GM21619 (cell line): ENCODE measurements around the gene GIMAP4.
"Not testable (repeated sequence)": the region's sequence is repeated elsewhere in the genome, so short reads cannot be mapped to it uniquely, and the experiment has no call there.

Experiments used
- ATAC-seq: cut with Tn5 transposase; IDR thresholded peaks from one replicate; pipeline ENCODE4 v1.9.1; 2021; ENCODE audit not compliant: unreplicated experiment

Gene GIMAP4

DNA sequence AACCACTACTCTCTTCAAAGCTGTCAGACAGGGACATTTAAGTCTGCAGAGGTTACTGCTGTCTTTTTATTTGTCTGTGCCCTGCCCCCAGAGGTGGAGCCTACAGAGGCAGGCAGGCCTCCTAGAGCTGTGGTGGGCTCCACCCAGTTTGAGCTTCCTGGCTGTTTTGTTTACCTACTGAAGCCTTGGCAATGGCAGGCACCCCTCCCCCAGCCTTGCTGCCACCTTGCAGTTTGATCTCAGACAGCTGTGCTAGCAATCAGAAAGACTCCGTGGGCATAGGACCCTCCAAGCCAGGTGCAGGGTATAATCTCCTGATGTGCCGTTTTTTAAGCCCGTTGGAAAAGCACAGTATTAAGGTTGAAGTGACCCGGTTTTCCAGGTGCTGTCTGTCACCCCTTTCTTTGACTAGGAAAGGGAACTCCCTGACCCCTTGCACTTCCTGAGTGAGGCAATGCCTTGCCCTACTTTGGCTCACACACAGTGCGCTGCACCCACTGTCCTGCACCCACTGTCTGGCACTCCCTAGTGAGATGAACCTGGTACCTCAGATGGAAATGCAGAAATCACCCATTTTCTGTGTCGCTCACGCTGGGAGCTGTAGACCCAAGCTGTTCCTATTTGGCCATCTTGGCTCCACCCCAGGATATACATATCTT lies 12.9 kb downstream of the GIMAP4 start:
- ATAC-seq, result not testable (repeated sequence)

DNA sequence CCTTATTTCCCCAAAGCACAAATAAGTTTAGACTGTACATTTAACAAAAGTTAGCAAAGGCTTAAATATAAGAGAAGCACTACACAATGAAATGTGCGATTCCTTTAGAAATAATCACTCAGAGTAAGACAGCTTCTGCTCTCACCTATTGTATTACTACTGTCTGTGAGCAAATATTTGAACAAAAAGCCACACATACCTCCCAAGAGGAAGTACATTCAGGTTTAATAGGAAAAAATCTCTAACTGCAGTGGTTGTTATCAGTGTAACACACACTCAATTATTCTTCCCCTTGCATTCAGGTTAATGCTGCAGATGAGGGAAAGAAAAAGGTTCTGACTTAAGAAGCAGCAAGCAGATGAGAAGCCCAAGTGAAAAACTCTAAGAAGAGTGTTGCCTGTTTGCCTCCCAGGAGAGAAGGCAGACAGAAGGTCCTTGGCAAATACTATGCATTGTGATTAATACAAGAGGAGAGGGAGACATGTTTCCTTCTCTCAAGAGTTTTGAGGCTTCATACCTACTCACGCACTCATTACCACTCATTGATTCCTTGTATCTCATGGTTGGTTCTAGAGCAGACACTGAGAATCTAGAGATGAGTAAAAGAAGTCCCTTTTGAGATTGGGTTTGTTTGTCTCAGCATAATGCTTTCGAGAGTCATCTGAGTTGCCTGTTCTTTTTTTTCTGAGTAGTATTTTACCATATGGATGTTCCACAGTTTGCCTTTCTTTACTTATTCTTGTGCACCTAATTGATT lies 13.6 kb downstream of the GIMAP4 start:
- ATAC-seq, result no peak

DNA sequence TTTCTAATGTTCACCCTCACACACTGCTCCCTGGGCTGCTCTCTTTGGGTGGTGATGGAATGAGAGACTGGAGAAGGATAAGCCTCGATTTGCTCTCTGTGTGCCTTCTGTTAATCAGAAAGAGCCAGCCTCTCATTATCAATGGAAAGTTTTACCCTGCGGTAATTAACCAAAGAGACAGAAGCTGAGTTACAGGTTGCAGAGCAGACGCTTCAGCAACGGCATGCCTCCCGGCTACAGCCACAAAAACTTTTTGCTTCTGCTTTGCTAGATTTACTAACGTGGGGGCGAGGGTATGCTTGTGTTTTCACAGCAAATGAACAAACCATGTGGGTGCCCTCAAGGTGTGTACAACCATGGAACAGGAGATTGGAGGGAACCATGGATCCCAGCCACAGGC lies 18.0 kb downstream of the GIMAP4 start:
- no peak for ATAC-seq

DNA sequence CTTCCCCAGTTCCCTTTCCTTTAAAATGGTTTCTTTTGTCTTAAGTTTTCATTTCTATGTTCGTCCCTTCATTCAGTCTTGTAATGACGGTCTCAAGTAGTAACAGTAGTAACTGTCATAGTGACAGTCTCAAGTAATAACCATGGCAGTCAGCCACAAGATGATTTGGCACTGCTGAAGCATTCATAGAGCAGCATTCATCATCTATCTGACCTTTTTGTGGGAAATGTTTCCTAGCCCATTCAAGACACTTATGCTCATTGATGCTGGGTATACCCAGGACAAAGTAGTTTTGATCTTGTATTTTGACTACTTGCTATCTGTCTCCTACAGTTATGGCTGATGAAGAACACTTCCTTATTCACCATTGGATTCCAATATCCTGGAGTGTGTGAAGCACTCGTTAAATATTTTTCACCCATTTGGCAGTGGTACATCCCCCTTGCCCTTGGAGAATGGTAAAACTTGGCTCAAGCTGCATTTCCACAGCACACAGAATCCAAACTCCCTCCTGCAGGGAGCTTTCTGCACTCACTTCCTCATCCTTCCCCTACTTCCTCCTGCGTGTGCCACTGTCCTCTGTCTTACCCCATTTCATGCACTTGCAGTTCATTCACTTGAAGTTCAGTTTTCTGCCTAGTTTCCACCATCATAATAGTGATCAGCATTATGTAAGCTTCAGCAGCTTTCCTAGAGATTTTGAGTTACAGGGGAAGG lies 19.0 kb downstream of the GIMAP4 start:
- no peak for ATAC-seq

DNA sequence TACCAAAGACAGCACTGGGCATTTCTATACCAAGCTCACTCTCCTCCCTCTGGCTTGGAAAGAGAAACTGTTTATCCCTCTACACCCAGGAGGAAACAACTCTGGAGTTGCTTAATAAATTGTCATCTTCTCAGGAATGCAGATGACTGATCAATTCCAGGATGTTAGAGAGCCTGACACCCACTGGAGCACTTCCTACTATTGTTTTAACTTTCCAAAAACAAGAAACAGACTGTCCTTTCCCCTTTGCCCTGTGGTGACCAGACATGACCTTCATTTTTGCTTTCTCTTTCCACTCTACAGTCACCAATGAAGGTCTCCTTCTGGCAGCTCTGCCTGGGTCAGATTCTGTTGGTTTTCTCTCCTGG lies 19.6 kb downstream of the GIMAP4 start:
- no peak for ATAC-seq

DNA sequence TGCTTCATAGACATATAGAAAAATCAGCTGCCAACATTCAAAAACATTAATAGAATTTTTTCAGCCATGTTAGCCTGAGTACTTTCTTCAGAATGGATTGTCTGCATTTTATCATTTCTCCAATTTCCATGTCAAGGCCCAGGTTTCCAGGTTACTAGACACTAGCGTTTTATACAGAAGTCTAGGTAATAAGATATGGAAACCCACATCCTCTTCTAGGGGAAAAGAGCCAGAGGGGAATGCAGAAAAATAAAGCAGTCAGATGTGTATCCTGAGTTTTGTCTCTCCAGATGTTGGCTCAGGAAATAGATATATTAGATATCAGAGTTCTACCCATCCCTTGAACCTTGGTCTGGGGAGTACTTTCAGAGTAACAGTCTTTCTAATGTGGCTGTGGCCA lies 20.4 kb downstream of the GIMAP4 start:
- no peak for ATAC-seq

GRCh38 chr7:150594805-150595204 lies 27.6 kb downstream of the GIMAP4 start:
- no peak for ATAC-seq

- ATAC-seq, result no peak
Observed at GRCh38 chr7:150595361-150595760, 28.2 kb downstream of the GIMAP4 start.

DNA sequence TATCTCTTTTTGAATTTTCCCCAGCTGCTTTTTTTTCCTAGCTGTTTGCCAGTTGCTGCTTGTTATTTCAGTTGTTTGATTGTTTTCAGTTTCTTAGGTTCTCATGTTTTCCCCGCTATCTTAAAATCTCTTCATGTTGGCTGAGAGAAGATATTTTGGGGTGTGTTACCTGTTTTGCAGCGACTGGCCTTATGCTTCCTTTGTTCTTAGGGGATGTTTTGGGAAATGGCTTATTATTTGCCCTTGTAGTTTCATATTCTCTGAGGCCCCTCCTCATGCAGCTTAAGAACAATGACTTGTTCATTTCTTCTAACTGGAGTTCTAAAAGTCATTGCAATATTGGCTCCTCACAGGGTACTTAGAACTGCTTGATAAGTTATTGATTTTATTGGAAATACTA lies 36.4 kb downstream of the GIMAP4 start:
- ATAC-seq, result not testable (repeated sequence)

- ATAC-seq, result no peak
Observed at GRCh38 chr7:150610233-150610632, 43.0 kb downstream of the GIMAP4 start.

DNA sequence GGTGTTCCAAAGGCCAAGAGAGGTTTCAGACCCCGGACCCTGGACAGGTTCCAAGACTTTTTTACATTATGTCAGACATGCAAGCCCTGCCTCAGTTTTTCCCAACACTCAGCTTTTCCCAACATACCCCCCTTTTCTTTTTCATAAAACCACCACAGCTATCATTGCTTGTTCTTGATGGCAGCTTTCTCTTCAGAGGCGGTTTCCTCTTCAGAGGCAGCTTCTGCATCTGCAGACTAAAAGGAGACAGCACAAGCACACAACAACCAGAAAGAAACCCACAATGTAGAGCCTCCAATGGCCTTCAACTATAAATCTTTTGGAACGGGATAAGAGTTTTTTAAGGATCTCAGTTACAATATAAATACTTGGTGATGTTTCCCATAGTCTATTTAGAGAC lies 45.7 kb downstream of the GIMAP4 start:
- ATAC-seq, result no peak

DNA sequence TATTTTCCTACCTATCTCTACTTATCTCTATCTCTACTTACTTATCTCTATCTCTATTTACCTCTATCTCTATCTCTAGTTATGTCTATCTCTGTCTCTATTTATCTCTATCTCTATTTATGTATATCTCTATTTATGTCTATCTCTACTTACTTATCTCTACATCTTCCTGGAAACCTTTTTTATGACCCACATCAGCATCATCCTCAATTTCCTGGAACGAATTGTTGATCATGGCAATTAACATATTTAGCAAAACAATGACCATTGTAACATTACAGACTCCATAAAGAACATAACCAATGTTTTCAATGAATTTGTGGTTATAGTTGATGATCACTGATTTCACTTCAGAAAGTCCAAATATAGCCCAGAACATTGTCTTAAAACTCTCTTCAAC lies 46.7 kb downstream of the GIMAP4 start:
- ATAC-seq, result no peak

GRCh38 chr7:150614426-150614825 lies 47.2 kb downstream of the GIMAP4 start:
- not testable (repeated sequence) for ATAC-seq

GRCh38 chr7:150615221-150615755 lies 48.1 kb downstream of the GIMAP4 start:
- ATAC-seq, result not testable (repeated sequence)

DNA sequence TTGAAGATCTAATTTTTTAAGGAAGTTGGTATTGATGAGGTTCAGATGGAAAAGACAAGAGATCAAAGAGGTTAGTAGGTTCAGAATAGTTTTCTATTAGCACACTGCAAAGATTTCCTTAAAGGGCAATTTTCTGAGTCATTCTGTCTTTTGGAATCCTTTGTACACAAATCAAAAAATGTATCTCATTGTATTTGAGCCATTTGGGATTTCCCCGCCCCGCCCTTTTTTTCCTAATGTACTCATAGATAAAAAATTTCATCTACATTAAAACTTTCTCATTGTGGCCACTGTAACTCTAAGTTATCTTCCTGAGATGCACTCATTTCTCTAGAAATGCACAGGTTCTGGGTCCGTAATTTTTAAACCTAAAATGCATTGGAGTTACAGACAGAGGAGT lies 52.9 kb downstream of the GIMAP4 start:
- ATAC-seq, result no peak

DNA sequence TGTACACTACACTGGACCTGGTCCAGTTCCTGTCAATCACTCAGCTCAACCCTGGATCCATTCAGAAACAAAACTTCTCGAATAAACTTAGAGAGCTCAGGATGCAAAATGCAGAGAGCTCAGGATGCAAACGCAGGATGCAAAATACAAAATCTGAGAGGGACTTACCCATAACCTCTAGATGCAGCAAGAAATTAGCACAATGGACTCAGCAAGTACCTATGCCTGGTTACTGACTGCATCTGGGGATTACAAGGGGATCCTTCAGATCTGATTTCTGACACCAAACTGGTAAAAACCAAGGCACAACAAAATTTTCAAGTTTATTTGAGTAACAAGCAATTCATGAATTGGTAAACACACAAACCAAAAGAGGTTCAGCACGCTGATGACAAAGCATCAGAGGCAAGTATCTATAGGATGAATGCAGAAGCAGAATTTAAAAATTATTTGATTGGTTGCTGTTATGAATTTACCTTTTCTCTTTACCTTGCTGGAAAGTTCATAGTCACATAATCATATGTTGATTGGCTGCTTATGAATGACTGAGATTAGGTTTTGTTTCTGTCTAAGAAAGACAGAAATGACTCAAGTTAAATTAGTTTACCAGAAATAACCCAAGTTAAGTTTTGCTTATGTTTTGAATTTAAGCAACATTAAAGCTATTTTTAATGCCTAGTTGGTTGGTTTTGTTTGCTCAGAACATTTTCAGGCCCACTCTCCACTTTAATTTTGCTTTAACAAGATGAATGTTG lies 53.6 kb downstream of the GIMAP4 start:
- peak; percentile 66 for ATAC-seq

DNA sequence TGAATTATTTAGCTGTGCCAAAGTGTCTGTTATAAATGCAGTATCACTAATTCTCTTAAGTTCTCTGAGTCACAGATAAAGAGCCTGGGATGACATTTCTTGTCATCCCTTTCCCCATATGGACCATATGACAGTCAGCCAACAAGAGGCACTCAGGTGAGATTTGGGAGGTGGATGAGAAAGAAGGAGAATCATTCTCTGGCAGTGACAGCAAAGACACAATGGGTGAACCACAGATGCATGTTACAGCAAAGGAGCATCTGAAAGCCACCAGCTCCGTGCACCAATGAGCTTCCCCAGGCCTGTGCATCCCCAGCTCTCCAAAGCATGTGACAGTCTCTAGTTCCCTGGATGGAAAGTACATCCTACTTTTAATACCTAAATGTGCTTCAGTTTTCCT lies 54.2 kb downstream of the GIMAP4 start:
- ATAC-seq, result peak; percentile 36
